Mesendoderm (in vitro differentiated cells): ENCODE results near the gene SUPT20H.
"Not testable (repeated sequence)": the region's sequence is repeated elsewhere in the genome, so short reads cannot be mapped to it uniquely, and the experiment has no call there.

Experiments
- DNase-seq: peaks from one replicate; pipeline ENCODE4 v3.0.0; 2013
- H2AK5ac ChIP-seq: 2 replicates; pipeline ENCODE4 v1.6.1; 2013; ENCODE audit warnings: low read length, inconsistent platforms
- H2BK120ac ChIP-seq: 2 replicates; pipeline ENCODE4 v1.6.1; 2013; ENCODE audit warnings: low read depth, mild to moderate bottlenecking, low read length, moderate library complexity, mixed read lengths
- H2BK15ac ChIP-seq: replicated peaks from 2 replicates; pipeline ENCODE4 v1.6.1; 2013; ENCODE audit warnings: low read depth, mild to moderate bottlenecking, moderate library complexity
- H2BK5ac ChIP-seq: 2 replicates; pipeline ENCODE4 v1.6.1; 2013; ENCODE audit warnings: low read length, inconsistent platforms
- H3K18ac ChIP-seq: 2 replicates; pipeline ENCODE4 v1.6.1; 2013; ENCODE audit warnings: mild to moderate bottlenecking, low read length, mixed read lengths
- H3K23ac ChIP-seq: one replicate; pipeline ENCODE4 v1.6.1; 2013; ENCODE audit warnings: low read length
- H3K27ac ChIP-seq: 2 replicates; pipeline ENCODE4 v1.5.1; 2013; ENCODE audit warnings: low read depth, mild to moderate bottlenecking, inconsistent platforms, low read length, moderate library complexity
- H3K27me3 ChIP-seq: 2 replicates; pipeline ENCODE4 v1.6.1; 2013; ENCODE audit warnings: low read length, control low read depth, mild to moderate bottlenecking, inconsistent platforms; ENCODE audit not compliant: insufficient read depth, poor library complexity
- H3K36me3 ChIP-seq: 2 replicates; pipeline ENCODE4 v1.6.1; 2013; ENCODE audit warnings: low read length, inconsistent platforms; ENCODE audit not compliant: control insufficient read depth, insufficient read depth
- H3K4ac ChIP-seq: one replicate; pipeline ENCODE4 v1.6.1; 2013; ENCODE audit warnings: low read depth, mild to moderate bottlenecking, low read length, moderate library complexity
- H3K4me1 ChIP-seq: 2 replicates; pipeline ENCODE4 v1.6.1; 2013; ENCODE audit warnings: low read depth, low read length, inconsistent platforms; ENCODE audit not compliant: control insufficient read depth
- H3K4me2 ChIP-seq: 2 replicates; pipeline ENCODE4 v1.6.1; 2013; ENCODE audit warnings: low read length
- H3K4me3 ChIP-seq: 2 replicates; pipeline ENCODE4 v1.5.1; 2013; ENCODE audit warnings: mild to moderate bottlenecking, low read length
- H3K56ac ChIP-seq: one replicate; pipeline ENCODE4 v1.6.1; 2013; ENCODE audit warnings: low read length
- H3K79me1 ChIP-seq: 2 replicates; pipeline ENCODE4 v1.6.1; 2013; ENCODE audit warnings: low read length, inconsistent platforms
- H3K79me2 ChIP-seq: 2 replicates; pipeline ENCODE4 v1.6.1; 2013; ENCODE audit warnings: mild to moderate bottlenecking, low read length; ENCODE audit not compliant: control insufficient read depth, insufficient read depth
- H3K9ac ChIP-seq: 2 replicates; pipeline ENCODE4 v1.6.1; 2013; ENCODE audit warnings: low read length, inconsistent platforms
- H4K5ac ChIP-seq: one replicate; pipeline ENCODE4 v1.6.1; 2013; ENCODE audit warnings: low read length
- H4K8ac ChIP-seq: one replicate; pipeline ENCODE4 v1.6.1; 2013; ENCODE audit warnings: low read depth, mild to moderate bottlenecking, control low read depth, low read length, moderate library complexity
- WGBS: extraction: QIAGEN DNeasy Blood & Tissue Kit; methylation state at CpG from one replicate; pipeline ENCODE4 v1.1.7; 2013; ENCODE audit warnings: low lambda C conversion rate, missing lambda C conversion rate; ENCODE audit not compliant: insufficient coverage; ENCODE audit errors: extremely low coverage; 5-methylcytosine and 5-hydroxymethylcytosine counted together

SUPT20H gene

GRCh38 chr13:37053111-37053510 is 6.4 kb downstream of the SUPT20H start:
- H3K23ac ChIP-seq, H3K9ac ChIP-seq, DNase-seq, H2BK5ac ChIP-seq, H2AK5ac ChIP-seq, H4K5ac ChIP-seq, H3K79me1 ChIP-seq, H3K4me3 ChIP-seq, H3K27ac ChIP-seq, H3K4me2 ChIP-seq, H3K4ac ChIP-seq, H3K4me1 ChIP-seq, H3K27me3 ChIP-seq, H3K56ac ChIP-seq, H2BK15ac ChIP-seq, H3K18ac ChIP-seq, H2BK120ac ChIP-seq, H4K8ac ChIP-seq, H3K36me3 ChIP-seq: not testable (repeated sequence)
- H3K79me2 ChIP-seq, result peaks cover 29% of the 10 kb centered on the region
- no CpG with 5 or more reads among the region's 3 CpGs for WGBS

- Histone ChIP-seq H3K18ac (no peak overlapping the region), H4K8ac (no peak overlapping the region), H3K79me2 (peaks cover 13% of the 10 kb centered on the region), H2AK5ac (no peak overlapping the region), H3K27me3 (no peaks in the 10 kb centered on the region), H2BK15ac (no peak overlapping the region), H3K4me1 (no peaks in the 10 kb centered on the region), H3K36me3 (no peaks in the 10 kb centered on the region), H2BK120ac (no peak overlapping the region), H2BK5ac (no peak overlapping the region), H3K56ac (no peak overlapping the region), H3K79me1 (no peaks in the 10 kb centered on the region), H3K23ac (no peak overlapping the region), H3K4ac (no peak overlapping the region), H3K4me3 (no peak overlapping the region), H3K4me2 (no peak overlapping the region), H3K9ac (no peak overlapping the region), H3K27ac (no peak overlapping the region), H4K5ac (no peak overlapping the region)
- WGBS, result no CpG with 5 or more reads among the region's 1 CpG
- DNase-seq, result no peak
Observed at GRCh38 chr13:37049810-37050209, 9.7 kb downstream of the SUPT20H start.

- H4K5ac ChIP-seq, result no peak overlapping the region
- H2BK15ac ChIP-seq, result no peak overlapping the region
- H2BK5ac ChIP-seq, result no peak overlapping the region
- H3K18ac ChIP-seq, result no peak overlapping the region
- H3K4ac ChIP-seq, result no peak overlapping the region
- no peak overlapping the region for H4K8ac ChIP-seq
- H3K4me3 ChIP-seq, result no peak overlapping the region
- H3K79me1 ChIP-seq, result no peaks in the 10 kb centered on the region
- H2AK5ac ChIP-seq, result no peak overlapping the region
- H3K23ac ChIP-seq, result no peak overlapping the region
- H3K4me2 ChIP-seq, result no peak overlapping the region
- H3K36me3 ChIP-seq, result peaks cover 4% of the 10 kb centered on the region
- H3K56ac ChIP-seq, result no peak overlapping the region
- DNase-seq, result no peak
- no peaks in the 10 kb centered on the region for H3K4me1 ChIP-seq
- peaks cover 7% of the 10 kb centered on the region for H3K79me2 ChIP-seq
- H2BK120ac ChIP-seq, result no peak overlapping the region
- no peak overlapping the region for H3K9ac ChIP-seq
- no peaks in the 10 kb centered on the region for H3K27me3 ChIP-seq
- no peak overlapping the region for H3K27ac ChIP-seq
- no CpG with 5 or more reads among the region's 3 CpGs for WGBS
Observed at GRCh38 chr13:37047846-37048245, 11.6 kb downstream of the SUPT20H start.

- Histone ChIP-seq H3K27ac (no peak overlapping the region), H4K8ac (no peak overlapping the region), H3K4me3 (no peak overlapping the region), H3K4me1 (no peaks in the 10 kb centered on the region), H3K23ac (no peak overlapping the region), H3K56ac (no peak overlapping the region), H3K4me2 (no peak overlapping the region), H4K5ac (no peak overlapping the region), H3K18ac (no peak overlapping the region), H3K79me1 (no peaks in the 10 kb centered on the region), H2BK120ac (no peak overlapping the region), H3K36me3 (peaks cover 4% of the 10 kb centered on the region), H3K27me3 (no peaks in the 10 kb centered on the region), H2BK5ac (no peak overlapping the region), H2BK15ac (no peak overlapping the region), H3K4ac (no peak overlapping the region), H3K9ac (no peak overlapping the region), H2AK5ac (no peak overlapping the region), H3K79me2 (peaks cover 4% of the 10 kb centered on the region)
- DNase-seq, result no peak
- no CpG with 5 or more reads among the region's 2 CpGs for WGBS
Observed at GRCh38 chr13:37047032-37047431, 12.5 kb downstream of the SUPT20H start.

GRCh38 chr13:37046062-37046461 is 13.4 kb downstream of the SUPT20H start:
- no peak overlapping the region for H3K27ac ChIP-seq
- no peak overlapping the region for H3K4ac ChIP-seq
- no peak overlapping the region for H3K18ac ChIP-seq
- H3K4me2 ChIP-seq, result no peak overlapping the region
- no peak overlapping the region for H2AK5ac ChIP-seq
- no CpG with 5 or more reads among the region's 1 CpG for WGBS
- no peak overlapping the region for H4K5ac ChIP-seq
- H3K4me3 ChIP-seq, result no peak overlapping the region
- H3K79me2 ChIP-seq, result peaks cover 3% of the 10 kb centered on the region
- H3K9ac ChIP-seq, result no peak overlapping the region
- no peak overlapping the region for H2BK120ac ChIP-seq
- peaks cover 4% of the 10 kb centered on the region for H3K36me3 ChIP-seq
- no peak for DNase-seq
- H3K56ac ChIP-seq, result no peak overlapping the region
- H3K23ac ChIP-seq, result no peak overlapping the region
- H3K79me1 ChIP-seq, result no peaks in the 10 kb centered on the region
- H4K8ac ChIP-seq, result no peak overlapping the region
- no peak overlapping the region for H2BK5ac ChIP-seq
- H3K27me3 ChIP-seq, result no peaks in the 10 kb centered on the region
- no peak overlapping the region for H2BK15ac ChIP-seq
- no peaks in the 10 kb centered on the region for H3K4me1 ChIP-seq

GRCh38 chr13:37040789-37041188 is 18.7 kb downstream of the SUPT20H start:
- H3K4me1 ChIP-seq, result no peaks in the 10 kb centered on the region
- DNase-seq, result no peak
- H3K79me1 ChIP-seq, result no peaks in the 10 kb centered on the region
- no peaks in the 10 kb centered on the region for H3K79me2 ChIP-seq
- no peak overlapping the region for H3K18ac ChIP-seq
- no peak overlapping the region for H4K5ac ChIP-seq
- peaks cover 4% of the 10 kb centered on the region for H3K36me3 ChIP-seq
- H3K9ac ChIP-seq, result no peak overlapping the region
- no peaks in the 10 kb centered on the region for H3K27me3 ChIP-seq
- no peak overlapping the region for H2BK120ac ChIP-seq
- no peak overlapping the region for H3K56ac ChIP-seq
- H3K4ac ChIP-seq, result no peak overlapping the region
- no peak overlapping the region for H2AK5ac ChIP-seq
- H3K4me2 ChIP-seq, result no peak overlapping the region
- H3K4me3 ChIP-seq, result no peak overlapping the region
- no peak overlapping the region for H3K27ac ChIP-seq
- H2BK5ac ChIP-seq, result no peak overlapping the region
- H3K23ac ChIP-seq, result no peak overlapping the region
- no peak overlapping the region for H4K8ac ChIP-seq
- H2BK15ac ChIP-seq, result no peak overlapping the region
